ENCODE measurements around the gene RNASEH1.
A peak's percentile ranks its signal among the peaks of the same experiment; 100 is the strongest.

RNASEH1 gene

GRCh38 chr2:3558205-3559014 is at the start of gene RNASEH1:
Gene RNASEH1, minus strand, starts transcription at chr2:3558333. Its CDS starts 73 bp downstream, at chr2:3558260.
- DNase-seq: peak; percentile 92 to 93

- no peak for DNase-seq
Observed at GRCh38 chr2:3606370-3607201, 48.5 kb upstream of the RNASEH1 start.

GRCh38 chr2:3606028-3606369 is 47.9 kb upstream of the RNASEH1 start:
- no peak for DNase-seq

- DNase-seq: no peak
Observed at GRCh38 chr2:3604991-3605961, 47.1 kb upstream of the RNASEH1 start.

- DNase-seq: no peak
Observed at GRCh38 chr2:3604207-3604877, 46.2 kb upstream of the RNASEH1 start.

GRCh38 chr2:3603536-3604206 is 45.5 kb upstream of the RNASEH1 start:
- DNase-seq: no peak

GRCh38 chr2:3602553-3603339 is 44.6 kb upstream of the RNASEH1 start:
- DNase-seq: no peak

GRCh38 chr2:3601561-3602271 is 43.6 kb upstream of the RNASEH1 start:
- DNase-seq: no peak

GRCh38 chr2:3600256-3600855 is 42.2 kb upstream of the RNASEH1 start:
- DNase-seq: no peak

GRCh38 chr2:3598912-3599854 is 41.0 kb upstream of the RNASEH1 start:
- DNase-seq: no peak

- no peak for DNase-seq
Observed at GRCh38 chr2:3598197-3598910, 40.2 kb upstream of the RNASEH1 start.

- no peak for DNase-seq
Observed at GRCh38 chr2:3597567-3597966, 39.4 kb upstream of the RNASEH1 start.

- no peak for DNase-seq
Observed at GRCh38 chr2:3596901-3597417, 38.8 kb upstream of the RNASEH1 start.

GRCh38 chr2:3595985-3596384 is 37.9 kb upstream of the RNASEH1 start:
- DNase-seq: no peak

- no peak for DNase-seq
Observed at GRCh38 chr2:3595404-3595803, 37.3 kb upstream of the RNASEH1 start.

- DNase-seq: no peak
Observed at GRCh38 chr2:3594493-3595281, 36.6 kb upstream of the RNASEH1 start, which contains the start of gene COLEC11. Gene COLEC11, plus strand, starts transcription at chr2:3595112. Its CDS starts 9,229 bp downstream, at chr2:3604341.

- no peak for DNase-seq
Observed at GRCh38 chr2:3589086-3589485, 31.0 kb upstream of the RNASEH1 start.
